ENCODE results near the gene UMODL1.
"Not testable (repeated sequence)": the region's sequence is repeated elsewhere in the genome, so short reads cannot be mapped to it uniquely, and the experiment has no call there.

UMODL1 gene

GRCh38 chr21:42111811-42112210 lies 40.7 kb downstream of the UMODL1 start:
- TF ChIP-seq CTCF (IDR thresholded peaks at IDR 0.05; ENCODE audit: low read depth, low read length): no peak
- no peak for DNase-seq (ENCODE audit: extremely low read depth, low read depth)

GRCh38 chr21:42112238-42112637 lies 41.1 kb downstream of the UMODL1 start:
- DNase-seq (ENCODE audit: extremely low read depth, low read depth): no peak
- TF ChIP-seq CTCF (IDR thresholded peaks at IDR 0.05; ENCODE audit: low read depth, low read length): no peak

DNA sequence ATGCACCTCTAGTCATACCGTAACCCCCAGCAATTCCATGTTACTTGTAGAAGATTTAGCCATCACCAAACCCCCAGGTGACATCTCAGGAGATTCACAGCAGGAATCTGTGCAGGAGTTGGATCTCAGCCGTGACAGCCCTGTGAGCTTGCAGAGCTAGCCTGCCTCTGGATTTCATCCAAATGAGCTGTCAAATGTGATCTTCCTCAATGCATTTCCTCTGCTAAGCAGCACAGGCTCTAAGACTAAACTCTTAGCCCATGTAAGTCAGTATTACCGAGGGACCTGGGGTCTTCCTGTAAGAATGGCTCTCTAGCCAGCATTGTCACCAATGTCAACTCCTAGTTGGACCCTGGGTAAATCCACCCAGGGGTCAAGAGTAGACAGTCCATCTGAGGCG lies 41.7 kb downstream of the UMODL1 start:
- no peak for DNase-seq (ENCODE audit: extremely low read depth, low read depth)
- TF ChIP-seq CTCF (IDR thresholded peaks at IDR 0.05; ENCODE audit: low read depth, low read length): no peak

- no peak for DNase-seq (ENCODE audit: extremely low read depth, low read depth)
- TF ChIP-seq CTCF (IDR thresholded peaks at IDR 0.05; ENCODE audit: low read depth, low read length): peak; percentile 18
Measured at GRCh38 chr21:42113926-42114409, 42.9 kb downstream of the UMODL1 start.

- no peak for DNase-seq (ENCODE audit: extremely low read depth, low read depth)
- no peak for TF ChIP-seq CTCF (IDR thresholded peaks at IDR 0.05; ENCODE audit: low read depth, low read length)
Measured at GRCh38 chr21:42114646-42115045, 43.5 kb downstream of the UMODL1 start.

GRCh38 chr21:42115136-42115683 lies 44.1 kb downstream of the UMODL1 start:
- no peak for TF ChIP-seq CTCF (IDR thresholded peaks at IDR 0.05; ENCODE audit: low read depth, low read length)
- no peak for DNase-seq (ENCODE audit: extremely low read depth, low read depth)

DNA sequence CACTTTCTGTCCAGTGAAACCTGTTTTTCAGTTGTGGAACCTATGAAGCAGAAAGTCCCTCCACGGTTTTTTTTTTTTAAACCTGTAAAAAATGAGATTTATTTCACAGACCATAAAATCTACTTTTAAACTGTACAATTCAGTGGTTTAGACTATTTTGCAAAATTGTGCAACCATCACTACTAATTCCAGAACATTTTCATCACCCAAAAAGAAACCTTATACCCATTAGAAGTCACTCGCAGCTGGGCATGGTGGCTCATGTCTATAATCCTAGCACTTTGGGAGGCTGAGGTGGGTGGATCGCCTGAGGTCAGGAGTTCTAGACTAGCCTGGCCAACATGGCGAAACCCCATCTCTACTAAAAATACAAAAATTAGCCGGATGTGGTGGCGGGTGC lies 45.4 kb downstream of the UMODL1 start:
- DNase-seq (ENCODE audit: extremely low read depth, low read depth): not testable (repeated sequence)

Data from AG09319 (cell line).